Thyroid gland (tissue), 4 donors: ENCODE data around the gene REPS2.

Experiments used
- CTCF ChIP-seq, 6 experiments: fragments of 200-600 bp in 3 of 6; fragments of 450-650 bp in 3 of 6; sonication (generic) in 3 of 6; IDR thresholded peaks; one replicate each; pipeline ENCODE4 v1.5.1; 2016 to 2019; ENCODE audit warnings: antibody characterized with exemption in 6 of 6, mild to moderate bottlenecking in 2 of 6, inconsistent platforms in 1 of 6, moderate library complexity in 1 of 6
- POLR2A ChIP-seq, 2 donors: fragments of 450-650 bp; IDR thresholded peaks; one replicate each; pipeline ENCODE4 v1.6.1; 2017; ENCODE audit warnings: antibody characterized with exemption in 2 of 2, mild to moderate bottlenecking in 2 of 2, moderate library complexity in 1 of 2

- TF ChIP-seq CTCF (IDR thresholded peaks at IDR 0.05) (no peak), POLR2A (IDR thresholded peaks at IDR 0.05) (no peak)
Observed at GRCh38 chrX:17027931-17028330, 81.5 kb downstream of the REPS2 start.
